Anterior cingulate cortex (tissue), 58 donors: ENCODE data around the gene NTN4.
"Not testable (repeated sequence)": the region's sequence is repeated elsewhere in the genome, so short reads cannot be mapped to it uniquely, and the experiment has no call there.

Experiments
- DNase-seq, 58 donors: peaks; one replicate each; lab custom pipeline; 2025; lab: John Stamatoyannopoulos, UW

NTN4 gene

GRCh38 chr12:95674163-95674562 is 116.4 kb downstream of the NTN4 start:
- no peak for DNase-seq

- no peak for DNase-seq
These were observed 117.0 kb downstream of the NTN4 start for GRCh38 chr12:95673576-95673975.

GRCh38 chr12:95672166-95672565 is 118.4 kb downstream of the NTN4 start:
- no peak for DNase-seq

- no peak for DNase-seq
These were observed 119.3 kb downstream of the NTN4 start for GRCh38 chr12:95671265-95671664.

- no peak for DNase-seq
These were observed 127.0 kb downstream of the NTN4 start for GRCh38 chr12:95663525-95663924.

- no peak for DNase-seq
These were observed 129.2 kb downstream of the NTN4 start for GRCh38 chr12:95661360-95661759.

- no peak for DNase-seq
These were observed 132.2 kb downstream of the NTN4 start for GRCh38 chr12:95658386-95658785.

- not testable (repeated sequence) for DNase-seq
These were observed 135.9 kb downstream of the NTN4 start for GRCh38 chr12:95654665-95655064.

GRCh38 chr12:95653771-95654546 is 136.6 kb downstream of the NTN4 start:
- DNase-seq = no peak

- DNase-seq = no peak
These were observed 138.9 kb downstream of the NTN4 start for GRCh38 chr12:95651681-95652080.

GRCh38 chr12:95648990-95649791 is 141.4 kb downstream of the NTN4 start:
- no peak for DNase-seq

- DNase-seq = no peak
These were observed 143.8 kb downstream of the NTN4 start for GRCh38 chr12:95646781-95647190.

- no peak for DNase-seq
These were observed 147.3 kb downstream of the NTN4 start for GRCh38 chr12:95643256-95643655.

GRCh38 chr12:95642583-95642982 is 148.0 kb downstream of the NTN4 start:
- DNase-seq = no peak

GRCh38 chr12:95641299-95641952 is 149.1 kb downstream of the NTN4 start:
- DNase-seq = no peak

- no peak for DNase-seq
These were observed 150.0 kb downstream of the NTN4 start for GRCh38 chr12:95640516-95640915.

- DNase-seq = no peak
These were observed 153.0 kb downstream of the NTN4 start for GRCh38 chr12:95637471-95638155.

- no peak for DNase-seq
These were observed 153.6 kb downstream of the NTN4 start for GRCh38 chr12:95637010-95637409.

GRCh38 chr12:95634622-95635621 is 155.6 kb downstream of the NTN4 start:
- DNase-seq = no peak
